ENCODE results near the gene CD200R1.

Gene CD200R1

GRCh38 chr3:112966633-112967032 lies 8.3 kb downstream of the CD200R1 start:
- Histone ChIP-seq H3K27me3 (replicated peaks in 2 of 5; ENCODE audit: control insufficient read depth in 4 of 5, insufficient read depth in 5 of 5, low read length in 4 of 5) (no peaks in the 10 kb centered on the region), H3K4me3 (ENCODE audit: control insufficient read depth in 1 of 7, extremely low read depth in 1 of 7, insufficient read depth in 4 of 7, low read depth in 2 of 7, low read length in 6 of 7) (peak overlapping the region in 1 of 7 experiments; percentile 33), H3K36me3 (ENCODE audit: control insufficient read depth in 4 of 4, insufficient read depth in 4 of 4, low read length in 3 of 4) (no peaks in the 10 kb centered on the region), H3K27ac (ENCODE audit: insufficient read depth in 1 of 2, low read depth in 1 of 2, low read length in 2 of 2, poor library complexity in 1 of 2, severe bottlenecking in 2 of 2) (no peak overlapping the region), H3K9me3 (ENCODE audit: control extremely low read depth in 1 of 5, control insufficient read depth in 4 of 5, insufficient read depth in 2 of 5, low read depth in 1 of 5, low read length in 4 of 5) (peaks cover 0 to 14% (median 6%) of the 10 kb centered on the region in 5 experiments), H3K4me1 (ENCODE audit: control extremely low read depth in 1 of 4, control insufficient read depth in 4 of 4, insufficient read depth in 4 of 4, low read length in 3 of 4) (peaks cover 3 to 35% (median 15%) of the 10 kb centered on the region in 4 experiments)
- POLR2A ChIA-PET: interaction anchor here (0.6 kb wide), 1 partner anchor 377 kb away, joined by 3 read pairs; no protein-coding TSS in a partner anchor
- CTCF ChIA-PET: interaction anchor here (1.3 to 1.8 kb wide), 3 partner anchors 10 to 232 kb away, joined by 3 to 5 read pairs (median 5); no protein-coding TSS in a partner anchor
- no CpG with 5 or more reads among the region's 2 CpGs for WGBS (ENCODE audit: insufficient coverage)
- DNase-seq: peak; percentile 17 to 74 (median 67)

- Histone ChIP-seq H3K9me3 (ENCODE audit: control extremely low read depth in 1 of 5, control insufficient read depth in 4 of 5, insufficient read depth in 2 of 5, low read depth in 1 of 5, low read length in 4 of 5) (peaks cover 0 to 14% (median 6%) of the 10 kb centered on the region in 5 experiments), H3K36me3 (ENCODE audit: control insufficient read depth in 4 of 4, insufficient read depth in 4 of 4, low read length in 3 of 4) (no peaks in the 10 kb centered on the region), H3K27me3 (replicated peaks in 2 of 5; ENCODE audit: control insufficient read depth in 4 of 5, insufficient read depth in 5 of 5, low read length in 4 of 5) (no peaks in the 10 kb centered on the region), H3K27ac (ENCODE audit: insufficient read depth in 1 of 2, low read depth in 1 of 2, low read length in 2 of 2, poor library complexity in 1 of 2, severe bottlenecking in 2 of 2) (no peak overlapping the region), H3K4me1 (ENCODE audit: control extremely low read depth in 1 of 4, control insufficient read depth in 4 of 4, insufficient read depth in 4 of 4, low read length in 3 of 4) (peaks cover 3 to 35% (median 15%) of the 10 kb centered on the region in 4 experiments), H3K4me3 (ENCODE audit: control insufficient read depth in 1 of 7, extremely low read depth in 1 of 7, insufficient read depth in 4 of 7, low read depth in 2 of 7, low read length in 6 of 7) (no peak overlapping the region)
- CTCF ChIA-PET: interaction anchor here (0.7 to 1.8 kb wide), 4 partner anchors 11 to 231 kb away, joined by 3 to 5 read pairs (median 4); no protein-coding TSS in a partner anchor
- POLR2A ChIA-PET: no interaction called here
- 93% methylated on average over 2 of the region's 6 CpGs for WGBS (ENCODE audit: insufficient coverage)
- DNase-seq: peak in 2 of 3 donors; percentile 25 to 26
Observed at GRCh38 chr3:112965656-112966055, 9.2 kb downstream of the CD200R1 start.

DNA sequence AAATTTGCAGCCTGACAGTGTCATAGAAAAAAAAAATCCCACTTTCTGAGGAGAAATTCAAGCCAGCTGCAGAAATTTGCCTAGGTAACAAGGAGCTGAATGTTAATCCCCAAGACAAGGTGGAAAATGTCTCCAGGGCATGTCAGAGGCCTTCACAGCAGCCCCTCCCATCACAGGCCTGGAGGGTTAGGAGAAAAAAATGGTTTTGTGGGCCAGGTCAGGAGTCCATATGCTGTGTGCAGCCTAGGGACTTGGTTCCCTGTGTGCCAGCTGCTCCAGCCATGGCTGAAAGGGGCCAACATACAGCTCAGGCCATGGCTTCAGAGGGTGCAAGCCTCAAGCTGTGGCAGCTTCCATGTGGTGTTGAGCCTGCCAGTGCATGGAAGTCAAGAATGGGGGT lies 11.2 kb downstream of the CD200R1 start:
- ChIA-PET POLR2A (no interaction called here), CTCF (no interaction called here)
- Histone ChIP-seq H3K36me3 (ENCODE audit: control insufficient read depth in 4 of 4, insufficient read depth in 4 of 4, low read length in 3 of 4) (no peaks in the 10 kb centered on the region), H3K27ac (ENCODE audit: insufficient read depth in 1 of 2, low read depth in 1 of 2, low read length in 2 of 2, poor library complexity in 1 of 2, severe bottlenecking in 2 of 2) (no peak overlapping the region), H3K27me3 (replicated peaks in 2 of 5; ENCODE audit: control insufficient read depth in 4 of 5, insufficient read depth in 5 of 5, low read length in 4 of 5) (no peaks in the 10 kb centered on the region), H3K9me3 (ENCODE audit: control extremely low read depth in 1 of 5, control insufficient read depth in 4 of 5, insufficient read depth in 2 of 5, low read depth in 1 of 5, low read length in 4 of 5) (peaks cover 0 to 14% (median 6%) of the 10 kb centered on the region in 5 experiments), H3K4me1 (ENCODE audit: control extremely low read depth in 1 of 4, control insufficient read depth in 4 of 4, insufficient read depth in 4 of 4, low read length in 3 of 4) (peaks cover 3 to 37% (median 20%) of the 10 kb centered on the region in 4 experiments), H3K4me3 (ENCODE audit: control insufficient read depth in 1 of 7, extremely low read depth in 1 of 7, insufficient read depth in 4 of 7, low read depth in 2 of 7, low read length in 6 of 7) (no peak overlapping the region)
- no peak for DNase-seq

GRCh38 chr3:112958811-112959560 lies 15.9 kb downstream of the CD200R1 start:
- ChIA-PET CTCF (no interaction called here), POLR2A (interaction anchor here (0.8 kb wide), 1 partner anchor 48 kb away, joined by 3 read pairs; no protein-coding TSS in a partner anchor)
- H3K36me3 ChIP-seq (ENCODE audit: control insufficient read depth in 4 of 4, insufficient read depth in 4 of 4, low read length in 3 of 4): no peaks in the 10 kb centered on the region
- peak overlapping the region; percentile 29 to 51 for H3K27ac ChIP-seq (ENCODE audit: insufficient read depth in 1 of 2, low read depth in 1 of 2, low read length in 2 of 2, poor library complexity in 1 of 2, severe bottlenecking in 2 of 2)
- DNase-seq: peak; percentile 16 to 72 (median 63)
- 20% methylated on average over 1 of the region's 6 CpGs for WGBS (ENCODE audit: insufficient coverage)
- H3K27me3 ChIP-seq (replicated peaks in 2 of 5; ENCODE audit: control insufficient read depth in 4 of 5, insufficient read depth in 5 of 5, low read length in 4 of 5): no peaks in the 10 kb centered on the region
- peak overlapping the region in 3 of 7 experiments; percentile 17 to 64 (median 35) for H3K4me3 ChIP-seq (ENCODE audit: control insufficient read depth in 1 of 7, extremely low read depth in 1 of 7, insufficient read depth in 4 of 7, low read depth in 2 of 7, low read length in 6 of 7)
- peaks cover 0 to 16% (median 3%) of the 10 kb centered on the region in 4 experiments for H3K4me1 ChIP-seq (ENCODE audit: control extremely low read depth in 1 of 4, control insufficient read depth in 4 of 4, insufficient read depth in 4 of 4, low read length in 3 of 4)
- H3K9me3 ChIP-seq (ENCODE audit: control extremely low read depth in 1 of 5, control insufficient read depth in 4 of 5, insufficient read depth in 2 of 5, low read depth in 1 of 5, low read length in 4 of 5): peaks cover 0 to 25% (median 5%) of the 10 kb centered on the region in 5 experiments

DNA sequence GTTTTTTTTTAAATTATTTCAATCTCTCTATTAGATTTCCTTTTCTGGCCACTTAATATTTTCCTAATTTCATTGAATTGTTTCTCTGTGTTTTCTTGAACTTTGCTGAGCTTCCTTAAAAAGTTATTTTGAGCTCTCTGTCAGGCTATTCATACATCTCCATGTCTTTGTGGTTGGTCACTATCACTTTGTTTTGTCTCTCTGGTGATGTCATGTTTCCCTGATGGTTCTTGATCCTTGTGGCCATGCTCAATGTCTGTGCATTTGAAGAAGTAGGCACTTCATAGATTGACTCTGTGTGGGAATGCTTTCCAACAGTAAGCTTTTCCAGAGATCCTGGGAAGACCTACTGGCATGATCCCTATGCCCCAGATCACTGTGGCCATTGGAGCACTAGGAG lies 18.6 kb downstream of the CD200R1 start:
- peaks cover 0 to 24% (median 3%) of the 10 kb centered on the region in 5 experiments for H3K9me3 ChIP-seq (ENCODE audit: control extremely low read depth in 1 of 5, control insufficient read depth in 4 of 5, insufficient read depth in 2 of 5, low read depth in 1 of 5, low read length in 4 of 5)
- ChIA-PET CTCF (no interaction called here), POLR2A (no interaction called here)
- H3K36me3 ChIP-seq (ENCODE audit: control insufficient read depth in 4 of 4, insufficient read depth in 4 of 4, low read length in 3 of 4): no peaks in the 10 kb centered on the region
- H3K4me3 ChIP-seq (ENCODE audit: control insufficient read depth in 1 of 7, extremely low read depth in 1 of 7, insufficient read depth in 4 of 7, low read depth in 2 of 7, low read length in 6 of 7): no peak overlapping the region
- H3K27me3 ChIP-seq (replicated peaks in 2 of 5; ENCODE audit: control insufficient read depth in 4 of 5, insufficient read depth in 5 of 5, low read length in 4 of 5): no peaks in the 10 kb centered on the region
- H3K4me1 ChIP-seq (ENCODE audit: control extremely low read depth in 1 of 4, control insufficient read depth in 4 of 4, insufficient read depth in 4 of 4, low read length in 3 of 4): peaks cover 0 to 16% (median 3%) of the 10 kb centered on the region in 4 experiments
- DNase-seq: no peak
- H3K27ac ChIP-seq (ENCODE audit: insufficient read depth in 1 of 2, low read depth in 1 of 2, low read length in 2 of 2, poor library complexity in 1 of 2, severe bottlenecking in 2 of 2): no peak overlapping the region

GRCh38 chr3:112948346-112948838 lies 26.5 kb downstream of the CD200R1 start:
- H3K27me3 ChIP-seq (replicated peaks in 2 of 5; ENCODE audit: control insufficient read depth in 4 of 5, insufficient read depth in 5 of 5, low read length in 4 of 5): no peaks in the 10 kb centered on the region
- H3K27ac ChIP-seq (ENCODE audit: insufficient read depth in 1 of 2, low read depth in 1 of 2, low read length in 2 of 2, poor library complexity in 1 of 2, severe bottlenecking in 2 of 2): no peak overlapping the region
- POLR2A ChIA-PET: no interaction called here
- H3K9me3 ChIP-seq (ENCODE audit: control extremely low read depth in 1 of 5, control insufficient read depth in 4 of 5, insufficient read depth in 2 of 5, low read depth in 1 of 5, low read length in 4 of 5): peaks cover 0 to 12% (median 0%) of the 10 kb centered on the region in 5 experiments
- CTCF ChIA-PET: no interaction called here
- H3K4me1 ChIP-seq (ENCODE audit: control extremely low read depth in 1 of 4, control insufficient read depth in 4 of 4, insufficient read depth in 4 of 4, low read length in 3 of 4): no peaks in the 10 kb centered on the region
- no peak overlapping the region for H3K4me3 ChIP-seq (ENCODE audit: control insufficient read depth in 1 of 7, extremely low read depth in 1 of 7, insufficient read depth in 4 of 7, low read depth in 2 of 7, low read length in 6 of 7)
- 99% methylated on average over 9 of the region's 9 CpGs for WGBS (ENCODE audit: insufficient coverage)
- H3K36me3 ChIP-seq (ENCODE audit: control insufficient read depth in 4 of 4, insufficient read depth in 4 of 4, low read length in 3 of 4): no peaks in the 10 kb centered on the region
- DNase-seq: no peak
